Fibroblast of peridontal ligament (primary cell): ENCODE data around the gene HES6.

ENCODE experiments used
- DNase-seq: peaks from one replicate; pipeline ENCODE4 v3.0.0-alpha.2; 2010; ENCODE audit errors: extremely low read depth

Gene HES6

DNA sequence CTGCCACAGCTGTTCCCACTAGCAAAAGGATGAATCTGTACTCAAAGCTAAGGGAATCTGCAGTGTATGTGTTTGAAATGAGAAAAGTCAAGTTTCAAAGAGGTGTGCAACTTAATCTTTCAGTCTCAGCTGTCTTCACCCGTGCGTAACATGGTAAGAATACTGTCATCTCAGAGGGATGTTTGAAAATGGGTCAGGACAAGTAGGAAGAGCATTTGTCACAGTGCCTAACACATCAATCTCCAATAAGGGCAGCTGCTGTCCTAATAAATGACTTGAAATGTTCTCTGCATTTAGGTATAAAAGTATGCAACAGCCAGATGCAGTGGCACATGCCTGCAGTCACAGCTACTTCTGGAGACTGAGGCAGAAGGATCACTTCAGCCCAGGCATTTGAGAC is 49.4 kb downstream of the HES6 start:
- DNase-seq, result no peak
